B cell (primary cell): ENCODE results near the gene CACNA1D.

ENCODE experiments used
- CTCF ChIP-seq: fragments of 200-600 bp; IDR thresholded peaks from one replicate; pipeline ENCODE4 v1.8.0; 2022; ENCODE audit warnings: antibody characterized with exemption, mild to moderate bottlenecking
- EZH2 ChIP-seq: IDR thresholded peaks from 2 replicates; pipeline ENCODE4 v1.6.1; 2012; ENCODE audit warnings: borderline replicate concordance, low read depth, mild to moderate bottlenecking, moderate library complexity, low read length; ENCODE audit not compliant: insufficient read depth, poor library complexity, severe bottlenecking

GRCh38 chr3:53789459-53789858 lies 295.0 kb downstream of the CACNA1D start:
- TF ChIP-seq CTCF = no peak
- TF ChIP-seq EZH2 = no peak
